GM19025 (cell line): ENCODE measurements around the gene TTLL8.

ENCODE experiments used
- ATAC-seq: cut with Tn5 transposase; IDR thresholded peaks from one replicate; pipeline ENCODE4 v1.9.1; 2021; ENCODE audit warnings: mild to moderate bottlenecking, low read depth, moderate library complexity; ENCODE audit not compliant: unreplicated experiment

TTLL8 gene

DNA sequence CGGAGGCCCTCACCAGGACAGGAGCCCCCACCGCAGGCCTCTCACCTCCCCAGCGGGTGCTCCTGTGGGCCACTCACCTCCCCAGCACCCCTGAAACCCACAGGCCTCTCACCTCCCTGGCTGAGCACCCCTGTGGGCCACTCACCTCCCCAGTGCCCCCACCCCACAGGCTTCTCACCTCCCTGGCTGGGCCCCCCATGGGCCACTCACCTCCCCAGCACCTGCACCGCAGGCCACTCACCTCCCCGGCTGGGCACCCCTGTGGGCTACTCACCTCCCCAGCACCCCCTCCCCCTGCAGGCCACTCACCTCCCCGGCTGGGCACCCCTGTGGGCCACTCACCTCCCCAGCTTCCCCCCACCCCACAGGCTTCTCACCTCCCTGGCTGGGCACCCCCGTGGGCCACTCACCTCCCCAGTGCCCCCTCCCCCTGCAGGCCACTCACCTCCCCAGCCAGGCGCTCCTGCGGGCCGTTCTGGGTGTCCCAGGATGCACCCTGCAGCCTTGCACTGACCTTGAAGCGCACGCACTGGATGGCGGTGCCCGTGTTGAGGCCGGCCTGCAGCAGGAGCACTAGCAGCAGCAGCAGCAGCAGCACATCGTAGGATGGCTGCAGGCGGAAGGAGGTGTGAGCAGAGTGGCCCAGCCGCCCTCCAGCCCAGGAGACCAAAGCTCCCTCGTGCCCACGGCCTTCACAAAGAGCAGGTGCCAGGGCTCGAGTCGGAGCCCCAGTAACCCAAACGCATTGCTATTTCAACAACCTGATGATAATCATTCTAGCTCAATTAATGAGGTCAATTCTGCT, 5.7 kb upstream of the TTLL8 start:
- ATAC-seq = no peak

DNA sequence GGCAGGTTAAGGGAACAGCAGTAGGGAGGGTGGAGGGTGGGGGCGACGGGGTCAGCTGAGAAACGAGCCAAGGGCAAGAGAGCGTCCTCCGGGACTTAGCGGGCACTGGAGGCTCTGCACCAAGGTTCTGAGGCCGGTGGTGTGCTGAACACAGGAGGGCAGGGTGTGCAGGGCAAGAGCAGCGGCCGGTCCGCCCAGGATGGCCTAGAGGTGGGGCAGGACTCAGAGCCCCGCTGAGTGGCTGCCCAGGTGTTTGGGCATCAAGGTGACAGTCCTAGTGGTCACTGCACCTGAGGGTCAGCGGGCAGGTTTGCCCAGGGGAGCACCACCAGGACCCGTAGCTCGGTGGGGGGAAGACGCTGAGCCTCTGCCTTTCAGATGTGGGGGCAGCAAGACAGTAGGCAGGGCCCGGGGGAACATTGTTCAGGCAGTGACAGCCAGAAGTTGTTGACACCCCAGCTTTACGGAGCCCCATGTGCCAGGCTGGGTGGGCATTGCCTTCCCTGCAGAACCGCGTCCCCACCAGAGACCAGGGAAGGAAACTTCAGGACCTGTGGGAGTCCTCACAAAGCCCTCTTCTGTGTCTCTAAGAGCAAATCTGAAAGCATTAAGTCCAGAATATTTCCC, 4.5 kb upstream of the TTLL8 start:
- no peak for ATAC-seq

DNA sequence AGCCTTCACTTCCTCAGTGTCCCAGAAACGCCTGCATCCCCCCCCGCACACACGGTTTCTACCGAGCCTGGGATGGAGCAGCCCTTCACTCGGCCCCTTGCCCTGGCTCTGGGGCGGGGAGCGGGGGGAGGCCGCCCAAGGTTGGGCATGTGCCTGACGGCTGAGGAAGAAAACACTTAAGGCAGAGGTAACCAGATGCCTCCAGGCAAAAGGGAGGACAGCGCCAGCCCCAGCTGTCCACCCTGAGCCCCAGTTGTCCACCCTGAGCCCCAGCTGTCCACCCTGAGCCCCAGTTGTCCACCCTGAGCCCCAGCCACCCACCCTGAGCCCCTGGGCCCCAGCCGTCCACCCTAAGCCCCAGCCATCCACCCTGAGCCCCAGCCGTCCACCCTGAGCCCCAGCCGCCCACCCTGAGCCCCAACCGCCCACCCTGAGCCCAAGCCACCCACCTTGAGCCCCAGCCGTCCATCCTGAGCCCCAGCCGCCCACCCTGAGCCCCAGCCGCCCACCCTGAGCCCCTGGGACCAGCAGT, 3.8 kb upstream of the TTLL8 start:
- no peak for ATAC-seq

DNA sequence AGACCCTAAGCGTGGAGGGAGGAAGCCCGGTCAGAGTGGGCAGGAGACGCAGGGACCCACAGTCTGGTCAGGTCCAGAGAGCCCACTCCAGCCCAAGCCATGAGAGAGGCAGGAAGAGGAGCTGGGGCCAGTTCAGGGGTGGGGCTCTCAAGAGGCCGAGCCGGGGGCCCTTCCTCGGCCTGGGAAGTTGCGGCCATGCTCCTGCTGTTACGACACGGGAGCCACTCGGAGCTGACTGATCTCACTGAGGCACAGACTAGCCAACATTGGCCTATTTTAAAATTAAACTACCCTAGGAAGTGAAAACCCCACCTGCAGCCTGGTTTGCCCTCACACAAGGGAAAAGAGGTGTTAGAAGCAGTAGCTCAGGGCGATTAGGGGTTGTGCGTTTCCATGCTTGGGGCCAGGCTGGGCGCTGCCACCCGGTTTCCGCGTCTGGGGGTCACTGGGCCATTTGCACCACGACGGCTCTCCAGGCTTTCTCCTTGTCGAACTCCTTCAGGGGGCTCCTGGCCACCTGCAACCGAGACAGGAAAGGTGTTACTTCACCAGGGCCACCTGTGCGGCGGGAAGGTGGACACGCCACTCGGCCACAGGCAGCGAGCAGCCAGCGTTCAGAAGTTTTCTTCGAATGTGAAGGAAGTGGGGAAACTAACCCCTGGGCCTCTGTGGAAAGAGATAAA, 3.2 kb upstream of the TTLL8 start:
- no peak for ATAC-seq

DNA sequence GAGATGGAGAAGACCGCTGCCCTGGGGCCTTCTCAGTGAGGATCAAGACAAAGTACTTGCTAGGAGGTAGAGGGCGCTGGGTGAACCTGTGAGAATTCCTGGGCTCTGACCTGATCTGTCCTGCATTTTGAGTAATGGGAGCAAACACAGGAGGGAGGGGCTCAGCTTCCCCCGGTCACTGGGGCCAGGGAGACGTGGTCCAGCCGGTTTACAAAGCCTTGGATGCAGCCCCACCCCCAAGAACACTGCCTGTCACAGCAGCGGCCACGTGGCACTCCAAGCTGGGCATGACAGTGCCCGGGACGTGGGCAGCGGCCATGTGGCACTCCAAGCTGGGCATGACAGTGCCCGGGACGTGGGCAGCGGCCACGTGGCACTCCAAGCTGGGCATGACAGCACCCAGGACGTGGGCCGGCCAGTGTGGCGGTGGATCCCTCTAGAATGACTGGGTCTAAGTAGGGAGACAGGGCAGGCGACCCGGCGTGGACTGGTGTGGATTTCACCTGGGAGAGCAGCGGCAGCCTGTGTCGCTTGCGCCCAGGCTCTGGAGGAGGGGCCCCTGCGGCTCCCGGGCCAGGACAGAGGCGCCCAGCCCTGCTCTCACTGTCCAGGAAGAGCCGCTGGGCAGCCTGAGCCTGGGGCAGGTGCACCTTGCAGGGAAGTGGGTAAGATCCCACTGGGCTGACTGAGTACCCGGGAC, 2.5 kb upstream of the TTLL8 start:
- no peak for ATAC-seq

DNA sequence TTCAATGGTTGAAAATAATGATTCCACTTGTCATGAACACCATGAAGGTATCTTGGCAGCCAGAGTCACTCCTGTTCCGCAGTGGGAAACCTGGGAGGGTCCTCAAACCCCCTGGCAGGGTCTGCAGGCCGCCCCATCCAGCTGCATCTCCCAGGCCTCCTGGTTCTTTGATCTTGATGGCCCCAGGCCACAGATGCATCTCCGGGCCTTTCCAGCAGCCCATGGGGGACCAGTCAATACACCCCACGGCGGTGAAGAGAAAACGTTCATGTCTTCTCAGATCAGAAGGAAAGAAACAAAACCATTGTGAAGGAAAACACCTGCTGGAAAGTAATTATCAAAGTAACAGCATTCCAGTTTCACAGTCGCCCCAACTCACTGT, 1.8 kb upstream of the TTLL8 start:
- ATAC-seq = no peak

DNA sequence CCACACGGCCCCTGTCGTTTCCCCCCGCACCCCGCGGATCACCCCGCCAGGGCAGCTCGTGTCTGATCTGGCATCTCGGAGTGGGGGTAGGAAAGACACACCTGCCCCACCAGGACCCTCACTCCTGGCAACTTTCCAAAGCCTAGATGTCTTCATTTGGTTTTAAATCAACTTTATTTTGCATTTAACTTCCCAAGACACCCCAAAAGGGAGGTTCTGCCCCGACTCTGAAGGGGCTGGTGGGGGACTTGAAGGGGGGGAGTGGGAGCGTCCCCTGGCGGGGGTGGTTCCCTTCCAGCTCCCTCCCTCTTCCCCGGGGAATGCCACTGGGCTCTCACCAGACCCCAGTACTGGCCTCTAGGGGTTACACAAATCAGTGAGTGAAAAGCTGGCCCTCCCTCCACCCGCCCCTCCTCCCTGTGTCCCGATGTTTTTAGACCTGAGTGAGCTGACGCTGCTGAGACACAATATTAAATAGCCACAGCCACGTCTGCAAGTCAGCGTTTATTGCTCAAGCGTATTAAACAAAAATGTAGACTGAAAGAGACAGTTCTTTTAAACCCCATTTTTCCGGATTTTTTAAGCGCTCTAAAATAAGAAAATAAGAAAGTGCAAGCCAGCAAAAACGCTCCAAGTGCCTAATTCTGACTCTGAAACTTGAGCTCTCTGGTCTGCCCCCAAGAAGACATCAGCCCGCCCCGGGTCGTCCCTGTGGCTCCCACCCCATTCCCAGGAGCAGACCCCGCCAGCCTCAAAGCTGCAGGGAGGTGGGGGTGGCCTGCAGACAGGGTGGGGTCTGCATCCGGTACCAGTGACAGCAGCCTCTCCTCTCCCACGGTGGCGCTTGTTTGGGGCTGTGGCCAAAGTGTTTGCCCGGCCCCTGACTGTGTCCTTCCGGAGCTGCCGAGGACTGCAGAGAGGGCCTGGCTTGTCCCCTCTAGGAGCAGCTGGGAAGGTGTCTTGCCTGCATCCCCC, 1.1 kb upstream of the TTLL8 start:
- no peak for ATAC-seq

DNA sequence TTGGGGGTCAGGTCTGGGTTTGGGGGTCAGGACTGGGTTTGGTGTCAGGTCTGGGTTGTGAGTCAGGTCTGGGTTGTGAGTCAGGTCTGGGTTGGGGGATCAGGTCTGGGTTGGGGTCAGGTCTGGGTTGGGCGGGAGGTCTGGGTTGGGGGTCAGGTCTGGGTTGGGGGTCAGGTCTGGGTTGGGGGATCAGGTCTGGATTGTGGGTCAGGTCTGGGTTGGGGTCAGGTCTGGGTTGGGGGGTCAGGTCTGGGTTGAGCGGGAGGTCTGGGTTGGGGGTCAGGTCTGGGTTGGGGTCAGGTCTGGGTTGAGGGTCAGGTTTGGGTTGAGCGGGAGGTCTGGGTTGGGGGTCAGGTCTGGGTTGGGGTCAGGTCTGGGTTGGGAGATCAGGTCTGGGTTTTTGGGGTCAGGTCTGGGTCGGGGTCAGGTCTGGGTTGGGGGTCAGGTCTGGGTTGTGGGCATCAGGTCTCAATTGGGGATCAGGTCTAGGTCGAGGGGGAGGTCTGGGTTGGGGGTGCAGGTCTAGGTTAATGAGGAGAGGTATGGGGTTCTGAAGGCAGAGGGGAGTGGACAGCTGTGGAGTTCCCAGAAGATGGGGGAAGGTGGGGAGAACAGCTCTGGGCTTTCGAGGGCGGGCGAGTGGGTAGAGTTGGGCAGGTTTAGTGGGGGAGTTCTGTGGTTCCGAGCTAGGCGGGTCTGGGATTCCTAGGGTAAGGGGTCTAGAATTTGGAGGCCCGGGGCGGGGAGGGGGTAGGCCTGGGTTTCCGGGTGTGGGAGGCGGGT, 629 bp downstream of the TTLL8 start:
- no peak for ATAC-seq

DNA sequence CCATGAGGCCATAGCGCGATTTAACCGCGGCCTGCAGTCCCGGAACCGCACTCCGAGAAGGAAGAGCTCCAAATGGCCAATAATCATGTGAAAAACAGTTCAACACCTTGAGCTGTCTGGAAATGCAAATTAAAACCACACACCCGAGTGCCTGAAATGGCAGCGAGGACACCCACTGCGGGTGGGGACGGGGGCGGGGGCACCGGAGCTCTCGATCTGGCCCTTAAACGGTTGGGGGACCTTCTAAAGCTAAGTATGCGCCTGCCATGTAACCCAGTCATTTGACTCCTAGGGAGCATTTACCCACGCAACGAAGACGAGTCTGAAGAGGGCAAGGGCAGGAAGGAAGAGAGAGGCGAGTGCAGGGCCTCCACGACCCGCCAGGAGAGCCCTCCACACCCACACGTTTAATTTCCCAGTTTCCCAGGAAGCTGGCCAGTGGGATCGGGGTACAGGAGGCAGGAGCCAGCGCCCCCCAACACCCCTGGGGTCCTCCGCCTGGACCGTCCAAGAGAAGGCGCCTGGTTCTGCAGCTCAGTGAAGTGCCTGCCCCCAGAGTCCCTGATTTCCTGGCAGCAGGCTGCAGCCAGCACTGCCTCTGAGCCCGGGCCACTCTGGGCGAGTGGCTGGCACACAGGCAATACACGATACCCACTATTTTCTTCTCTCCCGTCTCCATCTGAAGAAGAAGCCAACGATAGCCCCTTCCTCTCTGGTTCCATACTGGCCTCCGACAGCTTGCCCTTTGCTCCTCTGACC, 1.7 kb downstream of the TTLL8 start:
- no peak for ATAC-seq

DNA sequence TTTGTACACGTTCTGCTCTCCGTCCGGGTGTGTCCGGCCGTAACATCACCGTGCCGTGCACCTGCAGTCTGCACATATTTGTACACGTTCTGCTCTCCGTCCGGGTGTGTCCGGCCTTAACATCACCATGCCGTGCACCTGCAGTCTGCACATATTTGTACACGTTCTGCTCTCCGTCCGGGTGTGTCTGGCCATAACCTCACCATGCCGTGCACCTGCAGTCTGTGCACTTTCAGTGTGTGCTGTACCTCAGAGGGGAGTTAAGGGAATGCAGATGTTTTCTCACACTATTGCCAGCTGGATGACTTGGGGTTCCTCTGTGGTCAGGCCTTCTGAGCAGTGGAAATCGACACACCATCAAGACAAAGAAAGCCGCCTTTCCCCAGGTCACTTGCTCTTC, 4.2 kb downstream of the TTLL8 start:
- ATAC-seq = no peak

DNA sequence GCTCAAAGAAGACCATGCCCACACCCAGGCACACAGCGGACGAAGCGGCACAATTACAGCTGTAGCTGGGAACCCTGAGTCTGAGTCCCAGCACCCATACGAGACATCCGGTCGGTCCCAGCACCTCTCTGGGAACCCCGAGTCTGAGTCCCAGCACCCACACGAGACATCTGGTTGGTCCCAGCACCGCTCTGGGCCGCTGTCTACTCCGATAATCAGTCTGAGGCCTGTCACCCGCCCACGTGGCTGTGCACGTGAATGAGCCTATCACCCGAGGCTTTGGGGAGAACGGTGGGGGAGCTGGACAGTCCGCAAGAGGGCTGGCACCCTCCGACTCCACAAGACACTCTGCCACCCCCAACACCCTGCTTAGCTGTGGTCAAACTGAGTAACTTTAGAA, 6.2 kb downstream of the TTLL8 start:
- no peak for ATAC-seq

DNA sequence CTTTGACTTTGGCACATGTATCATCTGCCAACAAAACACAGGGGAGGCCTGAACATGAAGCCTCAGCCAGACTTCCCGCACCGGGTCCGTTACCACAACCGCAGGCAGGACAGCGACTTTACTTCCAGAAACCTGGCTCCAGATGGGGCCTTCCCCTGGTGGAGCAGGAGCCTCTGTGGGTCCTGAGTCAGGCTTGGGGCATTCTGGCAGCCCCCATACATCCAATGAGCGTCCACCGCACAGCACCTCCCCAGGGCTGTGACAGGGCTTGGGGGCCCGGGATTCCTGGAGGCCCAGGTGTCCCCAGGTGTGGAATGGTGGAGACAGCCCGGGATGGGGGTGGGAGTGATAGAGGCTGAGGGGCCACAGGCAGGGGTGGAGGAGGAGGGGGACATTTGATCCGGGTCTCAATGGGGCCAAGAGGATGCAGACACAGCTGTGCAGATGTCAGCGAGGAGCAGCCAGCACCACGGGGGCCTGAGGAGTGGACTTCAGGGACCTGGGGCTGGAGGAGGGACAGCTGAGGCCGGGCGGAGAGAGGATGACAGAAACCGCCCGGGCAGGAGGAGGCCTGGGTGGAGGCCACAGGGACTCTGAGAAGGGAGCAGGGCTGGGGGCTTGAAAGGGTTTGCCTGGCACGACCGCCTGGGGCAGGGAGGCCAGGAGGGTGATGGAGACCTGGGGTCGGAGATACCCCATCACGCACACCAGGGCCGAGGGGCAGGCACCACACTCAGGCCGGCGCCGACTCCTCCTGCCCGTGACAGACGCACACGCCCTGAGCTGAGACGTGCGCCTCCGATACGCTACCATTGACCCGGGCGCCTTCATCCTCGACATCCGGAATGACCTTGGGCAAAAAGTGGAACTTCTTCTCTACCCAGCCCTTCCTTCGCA, 8.6 kb downstream of the TTLL8 start:
- no peak for ATAC-seq

DNA sequence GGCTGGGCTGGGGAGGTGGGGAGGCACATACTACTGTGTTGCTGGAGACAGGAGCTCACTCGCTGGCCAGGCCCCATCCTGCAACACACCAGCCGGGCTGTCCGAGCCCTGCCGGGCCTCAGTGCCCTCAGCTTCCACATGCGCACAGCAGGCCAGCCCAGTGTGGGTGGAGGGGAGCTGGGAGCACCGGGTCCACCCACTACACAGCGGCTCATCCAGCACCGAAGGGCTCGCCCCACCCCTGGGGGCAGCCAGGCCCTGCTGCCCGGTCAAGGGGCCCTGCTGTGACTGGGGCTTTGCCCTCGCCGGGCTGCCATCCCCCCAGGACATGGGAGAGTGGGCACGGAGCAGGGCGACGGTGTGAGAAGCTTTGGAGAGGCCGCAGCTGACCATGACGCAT, 9.3 kb downstream of the TTLL8 start:
- ATAC-seq = no peak

DNA sequence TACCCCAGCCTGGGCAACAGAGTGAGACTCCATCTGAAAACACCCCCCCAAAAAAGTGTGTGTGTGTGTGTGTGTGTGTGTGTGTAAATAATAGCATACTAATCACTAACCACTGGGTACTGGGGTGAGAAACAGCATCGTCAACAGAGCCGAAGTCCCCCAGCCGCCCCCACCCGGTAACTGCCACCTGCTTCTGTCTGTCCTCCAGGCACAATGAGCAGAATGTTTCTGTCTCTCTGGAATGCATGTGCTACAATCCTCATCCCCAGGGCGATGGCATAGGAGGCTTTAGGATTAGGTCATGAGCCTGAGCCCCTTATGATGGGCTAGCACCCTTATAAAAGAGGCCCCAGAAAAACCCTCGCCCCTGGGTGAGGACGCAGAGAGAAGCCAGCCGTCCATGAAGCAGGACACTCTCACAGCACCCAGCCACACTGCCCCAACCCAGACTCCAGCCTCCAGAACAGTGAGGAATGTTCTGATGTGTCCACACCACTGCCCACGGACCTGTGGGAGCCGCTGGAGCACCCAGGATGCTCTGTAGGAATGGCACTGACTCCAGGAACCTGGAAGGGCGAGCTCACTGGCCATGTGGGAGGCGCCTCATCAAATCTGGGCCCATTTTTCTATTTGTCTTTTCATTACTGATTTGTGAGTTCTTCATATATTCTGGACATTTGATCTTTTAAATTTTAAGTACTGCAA, 9.9 kb downstream of the TTLL8 start:
- ATAC-seq = no peak

DNA sequence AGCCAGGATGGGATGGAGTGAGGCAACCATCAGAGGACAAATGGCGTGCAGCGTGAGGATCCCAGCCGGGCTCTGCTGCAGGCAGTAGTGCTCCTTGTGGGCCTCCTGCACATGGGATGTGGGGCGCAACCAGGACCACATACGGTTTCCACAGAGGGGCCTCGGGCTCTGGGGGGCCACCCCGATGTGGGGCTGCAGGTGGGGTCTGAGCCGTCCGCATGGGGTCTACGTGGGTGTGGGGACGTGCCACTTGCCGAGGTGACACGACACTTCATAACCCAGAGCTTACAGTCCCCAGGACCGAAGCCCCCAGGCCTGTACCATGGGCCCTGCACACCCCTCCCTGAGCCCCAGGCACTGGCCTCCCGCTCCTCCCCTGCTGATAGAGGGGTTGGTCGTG, 10.8 kb downstream of the TTLL8 start:
- no peak for ATAC-seq

DNA sequence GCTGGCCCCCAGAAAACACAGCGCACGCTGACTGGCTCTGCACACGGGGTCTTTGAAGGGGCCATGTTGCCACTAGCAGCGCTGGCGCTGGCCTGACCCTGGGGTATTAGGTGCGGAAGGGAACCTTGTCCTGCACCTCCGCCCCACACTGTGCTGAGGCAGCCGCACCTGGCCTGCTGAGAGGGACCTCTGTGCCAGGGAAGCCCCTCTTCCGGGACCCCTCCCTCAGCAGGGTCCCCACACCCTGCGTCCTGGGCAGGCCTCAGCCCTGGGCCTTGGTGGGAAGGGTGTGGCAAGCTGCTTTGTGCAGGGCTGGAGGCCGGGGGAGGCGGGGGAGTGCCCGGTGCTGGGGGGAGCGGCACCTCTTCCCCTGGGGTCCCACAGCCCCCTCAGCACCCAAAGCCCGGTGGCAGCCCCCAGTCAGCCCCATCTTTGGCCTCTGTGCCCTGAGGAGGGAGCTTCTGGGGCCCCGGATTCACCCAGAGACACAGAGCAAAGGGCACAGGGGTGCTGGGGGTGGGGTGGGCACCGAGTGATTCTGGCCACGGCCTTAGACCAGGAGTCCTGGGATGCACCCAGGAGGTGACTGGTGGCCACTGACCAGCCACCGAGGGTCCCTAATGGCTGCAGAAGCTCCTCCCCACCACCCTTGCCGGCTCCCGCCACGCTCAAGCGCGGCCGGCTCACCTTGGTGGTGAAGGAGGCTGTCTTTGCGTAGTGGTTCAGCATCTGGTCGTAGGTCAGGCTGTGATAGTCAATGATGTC, 11.4 kb downstream of the TTLL8 start:
- no peak for ATAC-seq
